ENCODE measurements around the gene FBXL16.

The FBXL16 gene

GRCh38 chr16:667780-668518 lies 37.7 kb downstream of the FBXL16 start, which contains the start of gene RHOT2 (continued):
- no peak for TF ChIP-seq ZNF394 (tag by site-specific recombination; IDR thresholded peaks at IDR 0.05; ENCODE audit: borderline replicate concordance)
- TF ChIP-seq ZBTB1 (tag by site-specific recombination; IDR thresholded peaks at IDR 0.05), result no peak
- no peak for TF ChIP-seq ZNF280D (tag by site-specific recombination; IDR thresholded peaks at IDR 0.05)
- no peak for TF ChIP-seq ZNF140 (tag by site-specific recombination; IDR thresholded peaks at IDR 0.05)
- no peak for TF ChIP-seq ZNF621 (tag by site-specific recombination; IDR thresholded peaks at IDR 0.05)
- TF ChIP-seq ZNF639 (tag by site-specific recombination; IDR thresholded peaks at IDR 0.05), result no peak
- 0 out of 2 replicates have a peak, but pooled peaks have one; percentile 39 for TF ChIP-seq ZNF629 (tag by site-specific recombination; IDR thresholded peaks at IDR 0.05)
- TF ChIP-seq HOXD13 (CRISPR knock-in tag; IDR thresholded peaks at IDR 0.05; ENCODE audit: borderline replicate concordance), result no peak
- 0 out of 2 replicates have a peak, but pooled peaks have one; percentile 32 for TF ChIP-seq ZBTB10 (tag by site-specific recombination; IDR thresholded peaks at IDR 0.05)
- no peak for TF ChIP-seq ZNF174 (tag by site-specific recombination; IDR thresholded peaks at IDR 0.05)
- TF ChIP-seq ZFP41 (tag by site-specific recombination; IDR thresholded peaks at IDR 0.05; ENCODE audit: borderline replicate concordance), result no peak
- no peak for TF ChIP-seq ZNF366 (tag by site-specific recombination; conservative IDR thresholded peaks at IDR 0.05)
- no peak for TF ChIP-seq ZBTB20 (tag by site-specific recombination; IDR thresholded peaks at IDR 0.05)
- TF ChIP-seq ZBTB49 (tag by site-specific recombination; IDR thresholded peaks at IDR 0.05; ENCODE audit: low read depth), result no peak
- no peak for TF ChIP-seq HOXC10 (CRISPR knock-in tag; IDR thresholded peaks at IDR 0.05)
- TF ChIP-seq BCL11B (tag by site-specific recombination; IDR thresholded peaks at IDR 0.05; ENCODE audit: low read depth), result peak; percentile 41; the same call in 1 of the 2 replicates
- no peak; the same call in 1 of the 2 replicates for TF ChIP-seq ZNF221 (tag by site-specific recombination; IDR thresholded peaks at IDR 0.05; ENCODE audit: borderline replicate concordance)
- TF ChIP-seq MZF1 (tag by site-specific recombination; IDR thresholded peaks at IDR 0.05; ENCODE audit: borderline replicate concordance), result no peak
- no peak for TF ChIP-seq ZNF133 (tag by site-specific recombination; IDR thresholded peaks at IDR 0.05)
- no peak for TF ChIP-seq ZNF311 (tag by site-specific recombination; IDR thresholded peaks at IDR 0.05; ENCODE audit: borderline replicate concordance)
- no peak for TF ChIP-seq ZSCAN5A (tag by site-specific recombination; IDR thresholded peaks at IDR 0.05)
- TF ChIP-seq ZNF10 (tag by site-specific recombination; IDR thresholded peaks at IDR 0.05), result 0 out of 2 replicates have a peak, but pooled peaks have one; percentile 8
- TF ChIP-seq ZBTB21 (tag by site-specific recombination; IDR thresholded peaks at IDR 0.05), result no peak
- TF ChIP-seq PRDM6 (tag by site-specific recombination; IDR thresholded peaks at IDR 0.05), result no peak
- no peak for TF ChIP-seq ZNF791 (tag by site-specific recombination; IDR thresholded peaks at IDR 0.05)
- peak; percentile 66; the same call in 1 of the 2 replicates for TF ChIP-seq GLIS2 (tag by site-specific recombination; IDR thresholded peaks at IDR 0.05)
- no peak for TF ChIP-seq ZNF707 (tag by site-specific recombination; IDR thresholded peaks at IDR 0.05)

Measured in HEK293 (cell line).